Suprapubic skin (tissue), 4 donors: ENCODE measurements around the gene DDI2. TPM values are rescaled to one million over a fixed set of nuclear protein-coding genes. Genes with fewer than 3 reads are reported as not detected.

Experiments used
- DNase-seq, 2 donors: peaks; one replicate each; pipeline ENCODE4 v3.0.0-alpha.2; 2019; ENCODE audit warnings: low spot score in 2 of 2
- H3K27ac ChIP-seq: fragments of 200-600 bp; sonication (generic); one replicate; pipeline ENCODE4 v1.5.1; 2019
- H3K27me3 ChIP-seq: fragments of 200-600 bp; sonication (generic); one replicate; pipeline ENCODE4 v1.5.1; 2019
- H3K36me3 ChIP-seq: fragments of 200-600 bp; sonication (generic); one replicate; pipeline ENCODE4 v1.5.1; 2019
- H3K4me1 ChIP-seq: fragments of 200-600 bp; sonication (generic); one replicate; pipeline ENCODE4 v1.5.1; 2019
- H3K4me3 ChIP-seq: fragments of 200-600 bp; sonication (generic); one replicate; pipeline ENCODE4 v1.5.1; 2019; ENCODE audit warnings: mild to moderate bottlenecking
- H3K9me3 ChIP-seq: fragments of 200-600 bp; sonication (generic); one replicate; pipeline ENCODE4 v1.5.1; 2019
- CTCF ChIP-seq, 2 donors: fragments of 200-600 bp in 1 of 2; fragments of 450-650 bp in 1 of 2; sonication (generic) in 1 of 2; IDR thresholded peaks; one replicate each; pipeline ENCODE4 v1.5.1; 2016 to 2019; ENCODE audit warnings: antibody characterized with exemption in 2 of 2, mild to moderate bottlenecking in 1 of 2, moderate library complexity in 1 of 2
- EP300 ChIP-seq: sonication (generic); formaldehyde crosslinking; IDR thresholded peaks from one replicate; pipeline ENCODE4 v1.6.1; 2017; ENCODE audit warnings: antibody characterized with exemption
- POLR2A ChIP-seq, 2 donors: fragments of 450-650 bp; IDR thresholded peaks; one replicate each; pipeline ENCODE4 v1.6.1; 2017; ENCODE audit warnings: antibody characterized with exemption in 2 of 2, mild to moderate bottlenecking in 2 of 2, moderate library complexity in 2 of 2
- POLR2AphosphoS5 ChIP-seq, 3 donors: sonication (generic); formaldehyde crosslinking; IDR thresholded peaks; one replicate each; pipeline ENCODE4 v1.6.1; 2017; ENCODE audit warnings: antibody characterized with exemption in 3 of 3
- WGBS: methylation state at CpG from one replicate; pipeline ENCODE4 v1.1.5; 2018; 5-methylcytosine and 5-hydroxymethylcytosine counted together
- total RNA-seq, 4 donors: library from RNA; depleted of rRNA; stranded (reverse); fragments of >200 nt; gene quantifications; one replicate each; pipeline ENCODE4 v1.1.0, GENCODE V29; 2016

The DDI2 gene
- total RNA-seq, 4 donors from 2014 or later: 33.2 to 90.0 (median 39.9) TPM

- WGBS: 87% methylated on average over 6 of the region's 6 CpGs
- no peaks in the 10 kb centered on the region for H3K27me3 ChIP-seq
- peaks cover 9% of the 10 kb centered on the region for H3K4me1 ChIP-seq
- DNase-seq: no peak
- TF ChIP-seq CTCF (IDR thresholded peaks at IDR 0.05) (no peak), POLR2A (IDR thresholded peaks at IDR 0.05) (no peak), POLR2AphosphoS5 (IDR thresholded peaks at IDR 0.05) (no peak), EP300 (no peak)
- H3K9me3 ChIP-seq: no peaks in the 10 kb centered on the region
- H3K27ac ChIP-seq: no peak overlapping the region
- H3K4me3 ChIP-seq: no peak overlapping the region
- H3K36me3 ChIP-seq: peaks cover 16% of the 10 kb centered on the region
These were observed 42.5 kb upstream of the DDI2 start for GRCh38 chr1:15574741-15575140.

GRCh38 chr1:15575549-15576150 lies 41.6 kb upstream of the DDI2 start:
- Histone ChIP-seq H3K9me3 (no peaks in the 10 kb centered on the region), H3K27me3 (no peaks in the 10 kb centered on the region), H3K27ac (no peak overlapping the region), H3K4me1 (peaks cover 11% of the 10 kb centered on the region), H3K36me3 (peaks cover 7% of the 10 kb centered on the region), H3K4me3 (no peak overlapping the region)
- 96% methylated on average over 7 of the region's 7 CpGs for WGBS
- no peak for DNase-seq
- no peak for TF ChIP-seq POLR2A (IDR thresholded peaks at IDR 0.05)
- no peak for TF ChIP-seq POLR2AphosphoS5 (IDR thresholded peaks at IDR 0.05)
- no peak for TF ChIP-seq CTCF (IDR thresholded peaks at IDR 0.05)
- TF ChIP-seq EP300: no peak

GRCh38 chr1:15577691-15578090 lies 39.6 kb upstream of the DDI2 start:
- WGBS: 83% methylated on average over 4 of the region's 4 CpGs

GRCh38 chr1:15578921-15579682 lies 38.2 kb upstream of the DDI2 start:
- WGBS: 77% methylated on average over 16 of the region's 16 CpGs
- no peak for DNase-seq

More at GRCh38 chr1:15577691-15578090, 39.6 kb upstream of the DDI2 start:
- Histone ChIP-seq H3K36me3 (peaks cover 7% of the 10 kb centered on the region), H3K27ac (no peak overlapping the region), H3K4me1 (peaks cover 11% of the 10 kb centered on the region), H3K27me3 (no peaks in the 10 kb centered on the region), H3K4me3 (no peak overlapping the region), H3K9me3 (no peaks in the 10 kb centered on the region)
- DNase-seq: no peak
- TF ChIP-seq POLR2AphosphoS5 (IDR thresholded peaks at IDR 0.05) (no peak), EP300 (no peak), CTCF (IDR thresholded peaks at IDR 0.05) (no peak), POLR2A (IDR thresholded peaks at IDR 0.05) (no peak)

More at GRCh38 chr1:15578921-15579682, 38.2 kb upstream of the DDI2 start:
- Histone ChIP-seq H3K9me3 (no peaks in the 10 kb centered on the region), H3K4me3 (no peak overlapping the region), H3K36me3 (peaks cover 7% of the 10 kb centered on the region), H3K27ac (no peak overlapping the region), H3K4me1 (peaks cover 13% of the 10 kb centered on the region), H3K27me3 (no peaks in the 10 kb centered on the region)
- no peak for TF ChIP-seq POLR2A (IDR thresholded peaks at IDR 0.05)
- no peak for TF ChIP-seq POLR2AphosphoS5 (IDR thresholded peaks at IDR 0.05)
- no peak for TF ChIP-seq CTCF (IDR thresholded peaks at IDR 0.05)
- TF ChIP-seq EP300: no peak
